Measurements from ENCODE around the gene FOXF1. TPM values are rescaled to one million over a fixed set of nuclear protein-coding genes. Genes with fewer than 3 reads are reported as not detected.

FOXF1 gene
- total and polyA plus RNA-seq, 2 donors from 2014 or later: 0.57 to 0.67 TPM

DNA sequence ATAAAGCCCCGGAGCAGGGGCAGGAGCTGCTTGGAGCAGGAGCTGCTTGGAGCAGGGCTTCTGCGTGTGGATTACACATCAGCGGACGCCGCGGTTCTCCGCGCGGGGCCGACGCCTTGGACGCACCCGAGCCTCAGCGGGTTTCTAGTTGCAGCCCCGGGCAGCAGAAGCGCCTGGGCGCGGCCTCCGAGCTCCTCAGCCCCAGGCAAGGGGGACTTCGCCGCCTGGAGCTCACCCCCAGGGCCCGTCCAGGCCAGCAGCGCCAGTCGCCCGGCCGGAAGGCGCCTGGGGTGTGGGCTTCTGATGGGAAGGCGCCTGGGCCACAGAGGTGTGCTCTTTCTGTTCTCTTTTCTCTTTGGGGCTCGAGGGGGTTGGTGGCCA, 6.3 kb downstream of the FOXF1 start:
- no peak for FAIRE-seq
- no peak overlapping the region for H3K4me3 ChIP-seq (ENCODE audit: low read length in 3 of 3)

DNA sequence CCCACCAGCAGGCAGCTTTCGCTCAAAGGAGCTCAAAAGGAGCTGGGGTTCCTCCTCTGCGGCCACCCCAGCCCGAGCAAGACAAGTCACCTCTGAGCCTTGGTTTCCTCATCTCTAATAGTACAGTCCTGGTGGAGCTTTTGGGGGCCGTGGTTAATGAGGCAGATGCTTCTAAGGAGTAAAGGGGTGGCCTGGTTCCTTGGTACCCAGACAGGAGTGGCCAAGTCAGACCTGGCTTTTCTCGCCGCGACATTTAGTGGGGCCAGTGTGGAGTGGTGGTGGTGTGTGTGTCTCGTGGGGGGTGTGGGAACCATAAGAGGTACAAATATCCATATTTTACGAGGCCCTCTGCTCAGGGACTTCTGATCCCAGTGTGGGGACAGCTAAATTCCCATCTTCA, 6.7 kb downstream of the FOXF1 start:
- peak in 1 of 5 donors; percentile 26 for DNase-seq
- peaks cover 0 to 3% (median 0%) of the 10 kb centered on the region in 3 donors for H3K4me1 ChIP-seq (ENCODE audit: control insufficient read depth in 2 of 3, insufficient read depth in 2 of 3, low read depth in 1 of 3, low read length in 3 of 3)
- H3K9ac ChIP-seq (ENCODE audit: low read length in 3 of 3): no peak overlapping the region
- H3K9me3 ChIP-seq (ENCODE audit: control insufficient read depth in 2 of 3, insufficient read depth in 1 of 3, low read length in 3 of 3): no peaks in the 10 kb centered on the region
- H3K36me3 ChIP-seq (ENCODE audit: control insufficient read depth in 2 of 3, insufficient read depth in 3 of 3, low read length in 3 of 3): no peaks in the 10 kb centered on the region
- intact Hi-C loops (cut with DNase I): loop anchor here (5.0 to 10.0 kb wide), 2 partner anchors 445 to 702 kb away; no protein-coding TSS in a partner anchor
- peaks cover 57% of the 10 kb centered on the region for H3K27me3 ChIP-seq (ENCODE audit: control insufficient read depth, insufficient read depth, low read length)
- no peak for TF ChIP-seq CTCF (IDR thresholded peaks at IDR 0.05; ENCODE audit: borderline replicate concordance, extremely low read depth, insufficient read depth)
- H3K4me3 ChIP-seq (ENCODE audit: low read length in 3 of 3): no peak overlapping the region
- H3K27ac ChIP-seq (ENCODE audit: low read depth in 2 of 2, low read length in 2 of 2): no peak overlapping the region
- FAIRE-seq: no peak

More for the DNA sequence above, 6.3 kb downstream of the FOXF1 start:
- Histone ChIP-seq H3K27me3 (ENCODE audit: control insufficient read depth, insufficient read depth, low read length) (peaks cover 57% of the 10 kb centered on the region), H3K9me3 (ENCODE audit: control insufficient read depth in 2 of 3, insufficient read depth in 1 of 3, low read length in 3 of 3) (no peaks in the 10 kb centered on the region), H3K27ac (ENCODE audit: low read depth in 2 of 2, low read length in 2 of 2) (no peak overlapping the region), H3K9ac (ENCODE audit: low read length in 3 of 3) (no peak overlapping the region), H3K36me3 (ENCODE audit: control insufficient read depth in 2 of 3, insufficient read depth in 3 of 3, low read length in 3 of 3) (no peaks in the 10 kb centered on the region), H3K4me1 (ENCODE audit: control insufficient read depth in 2 of 3, insufficient read depth in 2 of 3, low read depth in 1 of 3, low read length in 3 of 3) (peaks cover 0 to 3% (median 0%) of the 10 kb centered on the region in 3 donors)
- no peak for TF ChIP-seq CTCF (IDR thresholded peaks at IDR 0.05; ENCODE audit: borderline replicate concordance, extremely low read depth, insufficient read depth)
- intact Hi-C loops (cut with DNase I): loop anchor here (5.0 to 10.0 kb wide), 2 partner anchors 444 to 702 kb away; no protein-coding TSS in a partner anchor
- DNase-seq: peak in 2 of 5 donors; percentile 15 to 39

DNA sequence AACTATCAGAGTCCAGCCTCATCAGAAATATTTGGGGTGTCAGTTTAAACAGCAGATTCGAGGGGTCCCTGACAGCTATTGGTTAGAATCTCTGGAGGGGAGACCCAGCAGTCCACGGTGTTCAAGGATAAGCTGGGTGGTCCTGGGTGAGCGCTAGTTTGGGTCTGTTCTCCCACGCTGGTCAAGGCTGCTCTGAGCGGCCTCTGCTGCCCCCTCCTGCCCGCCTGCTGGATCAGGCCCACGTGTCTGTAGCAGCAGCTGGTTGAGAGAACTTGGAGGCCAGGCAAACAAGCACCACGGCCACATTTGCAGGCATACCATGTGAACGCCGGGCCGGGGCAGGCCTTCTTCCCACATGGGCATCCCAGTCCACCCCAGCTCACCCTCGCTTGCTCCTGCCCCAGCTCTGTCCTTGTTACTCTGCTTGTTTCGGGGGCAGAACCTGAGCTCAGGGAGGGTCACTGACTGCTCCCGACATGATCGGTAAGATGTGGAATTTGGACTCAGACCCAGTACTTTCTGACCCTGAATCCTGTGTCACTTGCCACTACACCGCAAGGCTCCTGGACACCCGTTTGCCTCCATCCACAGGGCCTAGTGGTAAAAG, 7.4 kb downstream of the FOXF1 start:
- FAIRE-seq (no peak), DNase-seq (peak; percentile 79 to 86 (median 84))
- H3K36me3 ChIP-seq (ENCODE audit: control insufficient read depth in 2 of 3, insufficient read depth in 3 of 3, low read length in 3 of 3): no peaks in the 10 kb centered on the region
- H3K27ac ChIP-seq (ENCODE audit: low read depth in 2 of 2, low read length in 2 of 2): no peak overlapping the region
- intact Hi-C loops (cut with DNase I): loop anchor here (5.0 to 10.0 kb wide), 2 partner anchors 445 to 703 kb away; no protein-coding TSS in a partner anchor
- peaks cover 0 to 3% (median 0%) of the 10 kb centered on the region in 3 donors for H3K4me1 ChIP-seq (ENCODE audit: control insufficient read depth in 2 of 3, insufficient read depth in 2 of 3, low read depth in 1 of 3, low read length in 3 of 3)
- peak; percentile 87 for TF ChIP-seq CTCF (IDR thresholded peaks at IDR 0.05; ENCODE audit: borderline replicate concordance, extremely low read depth, insufficient read depth)
- no peak overlapping the region for H3K9ac ChIP-seq (ENCODE audit: low read length in 3 of 3)
- H3K27me3 ChIP-seq (ENCODE audit: control insufficient read depth, insufficient read depth, low read length): peaks cover 55% of the 10 kb centered on the region
- no peak overlapping the region for H3K4me3 ChIP-seq (ENCODE audit: low read length in 3 of 3)
- no peaks in the 10 kb centered on the region for H3K9me3 ChIP-seq (ENCODE audit: control insufficient read depth in 2 of 3, insufficient read depth in 1 of 3, low read length in 3 of 3)

All from kidney (tissue), 14 donors.